WI38 (cell line): ENCODE results near the gene SRSF12.

Experiments used
- H3K4me3 ChIP-seq: 2 replicates; pipeline ENCODE4 v1.5.1; 2011; ENCODE audit warnings: low read depth, mild to moderate bottlenecking, control low read depth, low read length
- TF ChIP-seq, protein P1 (sequence below): IDR thresholded peaks from 2 replicates; pipeline ENCODE4 v1.5.1; 2012; ENCODE audit warnings: low read depth, mild to moderate bottlenecking, control low read depth, low read length

SRSF12 gene

DNA sequence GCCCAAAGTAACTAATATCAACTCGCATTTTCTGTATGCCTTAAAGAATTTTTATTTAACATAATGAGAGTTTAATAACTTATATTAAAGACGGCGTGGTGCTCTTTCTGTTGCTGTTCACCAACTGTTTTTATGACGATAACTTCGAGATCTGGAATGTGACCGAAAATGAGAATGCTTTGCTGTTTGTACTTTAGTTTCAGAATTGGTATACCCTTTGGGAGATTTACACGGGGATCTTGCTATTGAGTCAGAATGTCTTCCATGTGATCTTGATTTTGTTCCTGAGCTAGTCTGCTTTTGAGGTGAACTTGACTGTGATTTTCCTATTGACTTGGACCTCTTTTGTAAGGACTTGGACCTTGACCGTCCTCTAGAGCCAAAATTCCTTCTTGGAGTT is 19.4 kb downstream of the SRSF12 start:
- no peak overlapping the region for H3K4me3 ChIP-seq
- TF ChIP-seq, protein P1, sequence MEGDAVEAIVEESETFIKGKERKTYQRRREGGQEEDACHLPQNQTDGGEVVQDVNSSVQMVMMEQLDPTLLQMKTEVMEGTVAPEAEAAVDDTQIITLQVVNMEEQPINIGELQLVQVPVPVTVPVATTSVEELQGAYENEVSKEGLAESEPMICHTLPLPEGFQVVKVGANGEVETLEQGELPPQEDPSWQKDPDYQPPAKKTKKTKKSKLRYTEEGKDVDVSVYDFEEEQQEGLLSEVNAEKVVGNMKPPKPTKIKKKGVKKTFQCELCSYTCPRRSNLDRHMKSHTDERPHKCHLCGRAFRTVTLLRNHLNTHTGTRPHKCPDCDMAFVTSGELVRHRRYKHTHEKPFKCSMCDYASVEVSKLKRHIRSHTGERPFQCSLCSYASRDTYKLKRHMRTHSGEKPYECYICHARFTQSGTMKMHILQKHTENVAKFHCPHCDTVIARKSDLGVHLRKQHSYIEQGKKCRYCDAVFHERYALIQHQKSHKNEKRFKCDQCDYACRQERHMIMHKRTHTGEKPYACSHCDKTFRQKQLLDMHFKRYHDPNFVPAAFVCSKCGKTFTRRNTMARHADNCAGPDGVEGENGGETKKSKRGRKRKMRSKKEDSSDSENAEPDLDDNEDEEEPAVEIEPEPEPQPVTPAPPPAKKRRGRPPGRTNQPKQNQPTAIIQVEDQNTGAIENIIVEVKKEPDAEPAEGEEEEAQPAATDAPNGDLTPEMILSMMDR, result no peak

DNA sequence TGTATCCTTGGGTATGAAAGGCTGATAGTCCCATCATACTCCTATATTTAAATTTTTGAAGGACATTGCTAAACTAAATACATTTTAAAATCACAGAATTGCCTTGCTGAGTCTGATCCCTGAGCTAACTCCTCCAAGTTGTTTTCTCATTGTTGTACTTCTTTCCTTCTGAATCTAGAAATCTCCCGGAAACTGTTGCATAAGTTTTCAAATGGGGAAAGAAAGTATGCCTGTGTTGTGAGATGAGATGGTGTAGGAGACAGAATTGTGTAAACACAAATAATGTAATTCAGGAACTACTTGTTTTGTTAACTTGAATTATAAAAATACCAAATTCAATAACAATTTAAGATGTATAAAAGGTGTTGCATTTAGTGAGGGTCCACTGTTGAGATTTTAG is 30.0 kb downstream of the SRSF12 start:
- TF ChIP-seq, protein P1, result no peak
- no peak overlapping the region for H3K4me3 ChIP-seq

DNA sequence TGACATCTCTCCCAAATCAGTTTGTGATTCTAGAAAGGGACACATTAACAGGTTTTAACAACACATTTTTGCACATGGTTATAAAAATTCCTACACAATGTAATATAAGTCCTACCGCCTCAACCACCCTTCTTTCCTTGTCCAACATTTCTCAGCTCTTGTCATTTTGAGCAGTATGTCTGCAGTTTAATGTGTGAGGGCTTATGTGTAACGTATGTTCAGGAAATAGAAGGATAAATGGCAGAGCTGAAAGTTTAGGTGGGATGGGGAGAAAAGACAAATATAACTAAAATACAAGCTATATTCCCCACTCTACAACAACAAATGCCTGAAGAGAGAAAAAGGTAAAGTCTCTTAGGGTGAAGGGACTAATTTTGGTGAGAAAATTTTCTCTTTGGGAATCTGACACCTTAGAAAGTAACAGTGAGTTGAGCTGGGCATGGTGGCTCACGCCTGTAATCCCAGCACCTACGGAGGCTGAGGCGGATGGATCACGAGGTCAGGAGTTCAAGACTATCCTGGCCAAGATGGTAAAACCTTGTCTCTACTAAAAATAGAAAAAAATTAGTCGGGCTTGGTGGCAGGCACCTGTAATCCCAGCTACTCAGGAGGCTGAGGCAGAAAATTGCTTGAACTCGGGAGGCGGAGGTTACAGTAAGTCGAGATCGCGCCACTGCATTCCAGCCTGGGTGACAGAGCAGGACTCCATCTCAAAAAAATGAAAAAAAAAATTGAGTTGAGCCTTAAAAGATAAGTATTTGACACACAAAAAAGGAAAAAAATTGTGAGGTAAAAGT is 32.3 kb downstream of the SRSF12 start:
- H3K4me3 ChIP-seq, result no peak overlapping the region
- TF ChIP-seq, protein P1, result no peak

DNA sequence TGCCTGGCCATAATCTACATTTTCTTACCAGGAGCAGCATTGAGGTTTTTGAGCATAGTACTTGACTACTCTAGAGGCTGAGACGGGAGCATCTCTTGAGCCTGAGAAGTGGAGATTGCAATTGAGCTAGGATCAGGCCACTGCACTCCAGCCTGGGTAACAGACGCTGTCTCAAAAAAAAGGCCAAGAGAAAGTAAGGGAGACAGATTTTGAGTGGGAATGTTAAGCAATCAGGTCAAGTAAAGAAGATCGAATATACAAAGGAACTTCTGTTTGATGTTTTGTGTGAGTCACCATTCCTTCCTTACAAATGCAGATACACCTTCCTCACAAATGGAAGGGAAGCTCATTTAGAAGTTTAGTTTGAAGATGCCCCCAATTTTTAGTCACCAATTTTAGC is 32.9 kb downstream of the SRSF12 start:
- no peak overlapping the region for H3K4me3 ChIP-seq
- TF ChIP-seq, protein P1, result no peak

DNA sequence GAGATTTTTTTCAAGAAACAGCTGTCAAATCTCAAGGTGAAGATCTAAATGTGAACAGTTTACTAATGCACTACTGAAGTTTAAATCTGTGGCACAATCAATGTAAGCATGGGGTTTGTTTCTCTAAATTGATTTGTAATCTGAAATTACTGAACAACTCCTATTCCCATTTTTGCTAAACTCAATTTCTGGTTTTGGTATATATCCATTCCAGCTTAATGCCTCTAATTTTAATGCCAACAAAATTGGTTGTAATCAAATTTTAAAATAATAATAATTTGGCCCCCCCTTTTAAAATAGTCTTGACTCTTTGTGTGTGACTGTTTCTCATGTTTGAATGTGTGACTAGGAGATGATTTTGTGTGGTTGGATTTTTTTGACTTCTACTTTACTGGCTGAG is 33.3 kb downstream of the SRSF12 start:
- TF ChIP-seq, protein P1, result no peak
- H3K4me3 ChIP-seq, result no peak overlapping the region

DNA sequence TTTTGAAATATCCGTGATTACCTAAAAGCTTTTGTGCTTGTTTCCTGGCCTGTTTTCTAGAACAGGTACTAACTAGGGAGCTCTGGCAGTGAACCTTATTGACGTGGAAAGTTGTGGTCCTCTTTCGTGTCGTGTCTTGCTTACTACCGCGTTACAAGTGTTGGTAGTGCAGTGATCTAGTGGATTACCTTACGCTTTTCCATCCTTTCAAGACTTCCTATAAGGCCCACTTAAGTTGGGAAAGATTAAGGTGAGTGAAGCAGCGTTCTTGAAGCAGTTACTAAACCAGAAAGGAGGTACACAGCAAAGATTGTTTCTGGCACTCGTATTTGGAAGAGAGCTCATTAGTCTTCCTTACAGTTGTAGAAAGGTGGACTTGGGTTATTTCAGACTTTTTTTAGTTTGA is 35.4 kb downstream of the SRSF12 start:
- TF ChIP-seq, protein P1, result no peak
- H3K4me3 ChIP-seq, result peak overlapping the region; percentile 98

DNA sequence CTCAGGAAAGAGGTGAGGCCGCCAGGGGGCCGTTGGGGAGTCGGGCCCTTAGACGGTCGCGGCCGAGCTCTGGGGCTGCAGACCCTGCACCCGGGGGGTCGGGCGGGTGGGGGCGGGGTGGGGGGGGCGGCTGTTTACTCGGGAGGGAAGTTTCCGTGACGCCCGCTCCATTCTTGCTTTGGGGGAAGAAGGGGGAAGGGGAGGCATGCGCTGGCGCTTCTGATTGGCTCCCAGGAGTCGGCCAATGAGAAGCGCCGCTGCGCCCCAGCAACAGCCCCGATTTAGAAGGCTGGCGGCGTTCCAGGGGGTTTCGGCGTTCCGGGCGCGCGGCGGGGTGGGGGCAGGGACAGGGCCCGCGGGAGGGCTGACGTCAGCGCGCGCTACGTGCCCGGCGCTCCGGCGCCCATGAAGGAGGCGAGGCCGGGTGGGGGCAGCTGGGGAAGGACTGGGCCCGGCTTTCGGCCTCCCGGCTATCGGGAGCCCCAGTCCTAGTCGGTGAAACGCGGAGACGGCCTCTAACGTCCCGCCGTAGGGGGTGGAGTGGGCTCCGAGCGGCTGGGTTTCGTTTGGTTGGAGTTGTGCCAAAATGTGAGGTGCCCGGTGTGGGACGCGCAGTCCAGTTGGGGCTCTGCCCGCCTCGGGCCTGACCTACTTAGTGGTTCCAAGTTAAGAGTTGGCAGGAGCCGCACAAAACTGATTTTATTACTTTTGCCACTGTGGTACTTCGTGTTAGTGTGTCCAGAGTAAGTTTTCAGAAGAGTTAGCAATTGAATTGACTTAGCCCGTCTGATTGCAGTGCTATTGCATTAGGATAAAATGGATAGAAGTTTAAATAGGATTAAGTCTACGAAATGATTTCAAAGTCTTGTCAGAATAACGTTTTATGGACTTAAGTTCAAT is 36.2 kb downstream of the SRSF12 start:
- peak overlapping the region; percentile 98 for H3K4me3 ChIP-seq
- TF ChIP-seq, protein P1, result no peak
